ENCODE data around the gene FBXW8.

The FBXW8 gene, protein sequence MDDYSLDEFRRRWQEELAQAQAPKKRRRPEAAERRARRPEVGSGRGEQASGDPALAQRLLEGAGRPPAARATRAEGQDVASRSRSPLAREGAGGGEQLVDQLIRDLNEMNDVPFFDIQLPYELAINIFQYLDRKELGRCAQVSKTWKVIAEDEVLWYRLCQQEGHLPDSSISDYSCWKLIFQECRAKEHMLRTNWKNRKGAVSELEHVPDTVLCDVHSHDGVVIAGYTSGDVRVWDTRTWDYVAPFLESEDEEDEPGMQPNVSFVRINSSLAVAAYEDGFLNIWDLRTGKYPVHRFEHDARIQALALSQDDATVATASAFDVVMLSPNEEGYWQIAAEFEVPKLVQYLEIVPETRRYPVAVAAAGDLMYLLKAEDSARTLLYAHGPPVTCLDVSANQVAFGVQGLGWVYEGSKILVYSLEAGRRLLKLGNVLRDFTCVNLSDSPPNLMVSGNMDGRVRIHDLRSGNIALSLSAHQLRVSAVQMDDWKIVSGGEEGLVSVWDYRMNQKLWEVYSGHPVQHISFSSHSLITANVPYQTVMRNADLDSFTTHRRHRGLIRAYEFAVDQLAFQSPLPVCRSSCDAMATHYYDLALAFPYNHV

DNA sequence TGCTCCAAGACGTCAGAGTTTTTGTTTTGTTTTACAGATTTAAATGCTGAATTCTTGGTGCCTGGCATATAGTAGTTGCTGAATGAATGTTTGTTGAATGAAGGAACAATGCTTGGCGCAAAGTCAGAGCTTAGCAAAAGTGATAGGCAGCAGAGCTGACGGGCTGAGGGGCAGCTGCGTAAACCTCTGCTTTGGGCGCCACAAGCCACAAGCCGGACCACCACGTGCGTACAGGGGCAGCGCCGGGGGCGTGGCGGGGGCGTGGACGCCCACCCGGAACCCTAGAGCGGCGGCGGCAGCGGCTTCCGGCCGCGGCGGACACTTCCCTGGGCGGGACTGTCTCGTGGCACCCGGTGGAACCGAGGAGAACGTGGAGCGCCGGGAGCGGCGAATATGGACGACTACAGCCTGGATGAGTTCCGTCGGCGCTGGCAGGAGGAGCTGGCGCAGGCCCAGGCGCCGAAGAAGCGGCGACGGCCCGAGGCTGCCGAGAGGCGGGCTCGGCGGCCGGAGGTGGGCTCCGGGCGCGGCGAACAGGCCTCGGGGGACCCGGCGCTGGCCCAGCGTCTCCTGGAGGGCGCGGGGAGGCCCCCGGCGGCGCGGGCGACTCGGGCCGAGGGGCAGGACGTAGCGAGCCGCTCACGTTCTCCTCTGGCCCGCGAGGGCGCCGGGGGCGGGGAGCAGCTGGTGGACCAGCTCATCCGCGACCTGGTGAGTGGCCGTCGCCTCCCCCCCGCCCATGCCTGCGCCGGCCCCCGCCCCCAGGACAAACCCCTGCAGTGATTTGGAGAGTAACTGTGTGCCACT is at the start of gene FBXW8:
Gene FBXW8, plus strand, starts transcription at position 306 of the 807 bp plus-strand sequence. Its CDS starts 88 bp downstream, at position 394.
- DNase-seq, result peak; percentile 81

DNA sequence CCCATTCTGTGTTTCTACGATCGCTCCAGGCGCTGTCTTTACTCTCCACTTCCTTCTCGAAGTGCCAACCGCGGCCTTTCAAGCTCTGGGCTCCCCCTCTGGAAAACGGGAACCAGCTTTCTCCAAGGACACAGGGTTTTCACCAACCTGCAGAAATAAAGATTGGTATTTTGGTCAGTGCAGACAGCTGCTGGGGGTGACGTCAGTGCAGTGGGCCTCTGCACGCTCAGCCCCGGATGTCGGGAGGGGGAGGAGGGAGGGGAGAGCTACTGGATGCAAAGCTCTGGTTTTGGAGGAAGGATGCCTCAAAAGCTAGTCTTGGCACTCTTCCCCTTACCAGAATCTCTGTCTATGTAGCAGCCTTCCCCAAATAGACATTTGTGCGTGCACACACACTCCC is 49.4 kb upstream of the FBXW8 start:
- peak; percentile 46 for DNase-seq

DNA sequence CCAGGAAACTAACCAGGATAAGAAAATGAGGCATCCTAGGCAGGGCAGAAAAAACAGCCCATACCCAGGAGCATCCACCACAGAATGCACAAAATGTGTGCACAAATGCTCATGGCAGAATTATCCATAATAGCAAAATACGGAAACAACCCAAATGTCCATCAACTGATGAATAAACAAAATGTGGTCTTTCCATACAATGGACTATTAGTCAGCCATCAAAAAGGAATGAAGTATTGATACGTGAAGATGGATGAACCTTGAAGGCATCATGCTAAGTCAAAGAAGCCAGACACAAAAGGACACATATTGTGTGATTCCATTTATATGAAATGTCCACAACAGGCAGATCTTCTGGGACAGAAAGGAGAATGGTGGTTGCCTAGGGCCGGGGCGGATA is 48.6 kb upstream of the FBXW8 start:
- no peak for DNase-seq

DNA sequence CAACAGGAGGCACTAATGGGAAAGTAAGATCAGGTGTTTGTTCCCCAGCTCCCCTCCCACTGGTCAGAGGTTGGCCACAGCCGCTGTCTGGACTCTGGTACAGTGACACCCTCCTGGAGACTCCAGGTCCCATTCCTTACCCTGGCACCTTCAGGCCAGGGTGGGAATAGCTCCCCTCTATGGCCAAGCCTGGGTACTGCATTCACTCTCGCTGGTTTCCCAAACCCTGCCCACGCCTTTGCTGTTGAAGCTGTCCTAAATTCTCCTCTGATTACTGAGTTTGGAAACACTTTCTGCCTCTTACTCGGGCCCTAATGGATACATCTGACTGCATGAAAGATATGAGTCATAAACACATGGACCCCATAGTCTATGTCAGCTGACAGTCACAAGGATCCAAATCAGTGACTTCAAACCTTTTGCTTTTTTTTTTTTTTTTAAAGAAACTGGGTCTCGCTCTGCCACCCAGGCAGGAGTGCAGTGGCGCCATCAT is 47.4 kb upstream of the FBXW8 start:
- no peak for DNase-seq

DNA sequence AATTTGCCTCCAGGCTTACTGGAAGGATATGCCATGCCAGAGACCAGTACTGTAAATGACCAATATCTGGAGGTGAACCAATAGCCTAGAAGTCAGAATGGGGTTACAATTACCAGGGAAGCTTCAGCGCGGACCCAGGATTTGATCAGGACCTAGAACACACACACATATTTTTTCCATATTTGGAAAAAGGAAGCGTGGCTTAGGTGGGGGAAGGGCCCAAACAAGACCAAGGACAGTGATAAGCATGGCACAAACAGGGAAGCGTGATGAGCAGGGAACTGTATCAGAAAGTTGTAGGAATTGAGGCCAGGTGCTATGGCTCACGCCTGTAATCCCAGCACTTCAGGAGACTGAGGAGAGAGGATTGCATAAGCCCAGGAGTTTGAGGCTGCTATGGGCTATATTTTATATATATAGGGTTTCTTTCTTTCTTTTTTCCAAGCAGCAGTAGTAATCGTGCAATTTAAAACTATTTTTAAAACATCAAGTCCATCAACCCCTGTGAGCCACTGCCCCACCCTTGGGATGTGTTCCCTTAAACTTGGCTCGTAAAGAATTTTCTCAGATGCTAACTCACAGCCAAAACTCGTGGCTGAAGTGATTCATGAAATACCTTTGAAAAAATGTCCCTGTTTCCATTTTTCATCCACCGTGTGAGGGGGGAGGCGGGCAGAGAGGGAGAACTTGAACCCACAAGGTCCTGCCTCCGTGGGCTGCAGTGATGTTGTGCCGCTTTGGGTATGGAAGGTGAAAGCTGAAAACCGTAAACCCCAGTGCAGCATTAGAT is 46.2 kb upstream of the FBXW8 start:
- DNase-seq, result peak; percentile 57

DNA sequence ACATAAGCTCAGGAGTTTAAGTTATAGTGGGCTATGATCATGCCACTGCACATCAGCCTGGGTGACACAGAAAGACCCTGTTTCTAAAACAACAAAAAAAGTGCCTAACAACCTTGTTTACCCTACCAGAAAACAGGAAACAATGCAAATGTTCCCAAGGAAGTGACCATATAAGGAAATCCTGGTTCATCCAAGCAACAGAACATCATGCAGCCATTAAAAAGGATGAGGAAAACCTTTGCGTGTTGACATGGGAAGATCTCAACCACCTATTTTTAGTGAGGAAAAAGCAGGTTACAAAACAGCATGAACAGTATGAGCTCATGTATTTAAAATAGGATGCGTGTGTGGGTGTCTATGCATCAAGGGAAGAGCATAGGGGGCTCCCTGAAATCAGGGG is 43.2 kb upstream of the FBXW8 start:
- no peak for DNase-seq

DNA sequence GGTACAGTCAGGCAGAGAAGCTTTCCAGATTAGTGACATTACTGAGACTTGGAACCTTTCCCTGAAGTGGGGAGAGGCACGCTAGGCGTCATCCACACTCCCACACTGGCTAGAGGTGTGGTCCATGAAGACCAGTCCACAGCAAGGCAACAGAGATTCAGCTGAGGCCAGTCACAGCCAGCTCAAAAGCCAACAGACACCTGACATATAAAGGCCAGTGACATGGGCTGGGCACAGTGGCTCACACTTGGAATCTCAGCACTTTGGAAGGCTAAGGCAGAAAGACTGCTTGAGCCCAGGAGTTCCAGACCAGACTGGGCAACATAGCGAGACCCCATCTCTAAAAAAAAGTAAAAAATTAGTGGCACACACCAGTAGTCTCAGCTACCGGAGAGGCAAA is 40.4 kb upstream of the FBXW8 start:
- DNase-seq, result no peak

DNA sequence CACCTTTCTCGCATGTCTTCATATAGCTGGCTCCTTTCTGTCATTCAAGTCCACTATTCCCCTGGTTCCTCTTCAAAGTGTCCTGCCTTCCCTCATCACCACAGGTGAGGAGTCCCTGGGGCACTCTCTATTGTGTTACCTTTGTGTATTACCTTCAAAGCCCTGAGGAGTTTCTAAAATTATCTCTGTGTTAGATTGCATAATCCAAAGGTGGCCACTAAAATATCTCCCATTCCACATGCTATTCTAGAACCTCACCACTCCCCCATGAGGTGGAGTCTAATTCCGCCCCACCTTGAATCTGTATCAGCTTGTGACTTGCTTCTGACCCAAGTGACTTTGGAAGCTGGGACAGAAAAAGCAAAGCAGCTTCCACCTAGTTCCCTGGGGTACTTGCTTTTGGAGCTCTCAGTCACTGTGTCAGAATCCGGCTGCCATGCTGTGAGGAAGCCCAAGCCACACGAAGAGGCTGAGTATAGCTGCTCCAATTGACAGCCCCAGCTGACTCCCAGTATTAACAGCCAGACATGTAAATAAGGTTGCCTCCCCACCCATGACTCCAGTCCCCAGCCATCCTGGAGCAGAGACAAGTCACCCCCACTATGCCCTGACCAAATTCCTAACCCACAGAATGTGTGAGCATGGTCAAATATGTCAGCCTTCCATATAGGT is 36.3 kb upstream of the FBXW8 start:
- DNase-seq, result peak; percentile 21

DNA sequence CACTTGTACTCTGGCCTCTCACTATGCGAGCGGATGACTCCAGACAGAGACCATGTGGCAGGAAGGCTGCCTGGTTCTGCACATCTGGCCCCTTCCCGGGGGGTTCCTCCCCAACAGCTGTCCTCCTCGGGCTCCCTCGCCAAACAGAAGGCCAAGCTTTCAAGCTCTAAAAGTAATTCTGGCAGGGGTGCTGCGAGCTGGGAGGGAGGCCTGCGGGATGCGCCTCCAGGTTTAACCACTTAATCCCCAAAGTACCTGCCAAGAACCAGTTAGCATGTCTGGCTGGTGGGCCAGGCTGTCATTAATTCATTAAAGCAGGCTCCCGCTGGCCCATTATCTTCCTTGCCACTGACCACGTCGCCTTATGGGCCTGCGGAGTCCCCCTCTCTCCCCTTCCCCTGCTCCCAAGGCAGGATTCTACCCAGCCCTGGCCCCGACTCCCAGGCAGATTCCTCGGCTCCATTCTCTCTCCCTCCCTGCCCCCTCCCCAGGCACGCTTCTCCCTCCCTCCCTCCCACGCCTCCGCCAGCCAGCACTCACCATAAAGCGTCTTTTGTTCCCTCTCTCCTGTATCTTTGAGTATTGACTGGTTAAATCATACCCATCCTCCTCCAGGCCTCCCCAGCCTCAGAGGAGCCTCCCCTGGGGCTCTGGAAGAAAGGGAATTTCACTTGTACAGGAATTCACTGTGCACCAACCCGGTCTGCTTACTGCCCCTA is 34.4 kb upstream of the FBXW8 start:
- no peak for DNase-seq

DNA sequence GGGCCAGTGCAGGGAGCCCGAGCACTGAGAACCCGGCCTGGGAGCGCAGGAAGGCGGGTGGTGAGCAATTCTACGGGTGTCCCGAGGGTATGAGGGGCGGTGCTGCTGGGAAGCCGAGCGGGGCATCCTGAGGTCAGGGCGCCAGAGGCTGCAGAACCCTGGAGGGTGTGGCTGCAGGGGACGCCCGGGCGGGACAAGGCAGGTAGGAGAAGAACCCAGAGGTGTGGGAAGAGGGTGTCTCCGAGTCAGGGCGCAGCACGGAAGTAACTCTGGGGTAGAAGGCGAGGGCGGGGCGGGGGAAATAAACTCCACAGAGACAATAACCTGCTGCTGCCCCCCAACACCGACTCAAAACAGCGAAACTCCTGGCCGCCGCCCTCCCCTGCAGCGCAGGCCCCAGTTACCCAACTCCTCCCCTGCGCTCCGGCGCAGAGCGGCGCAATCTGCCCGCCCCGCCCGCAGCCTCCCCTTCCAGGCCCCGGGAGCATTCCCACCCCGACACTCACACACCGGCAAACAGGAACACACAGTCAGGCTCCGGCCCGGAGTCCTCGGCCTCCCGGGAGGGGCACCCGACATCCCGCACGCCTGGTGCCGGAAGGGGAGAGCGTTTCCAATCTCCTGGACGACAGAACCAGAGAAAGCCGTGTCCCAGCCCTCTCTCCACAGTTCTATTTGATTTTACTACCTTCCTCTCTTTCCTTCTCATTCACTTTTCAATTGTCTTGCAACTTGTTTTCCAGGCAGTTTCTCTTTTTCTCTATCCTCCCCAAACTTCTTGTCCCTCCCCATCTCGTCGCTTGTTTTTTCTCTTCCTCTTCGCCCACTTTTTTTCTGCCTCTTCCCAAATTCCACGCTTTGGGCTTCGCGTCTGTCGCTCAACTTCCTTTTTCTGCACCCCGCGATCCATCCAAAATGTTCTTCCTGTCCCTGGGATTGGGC is 31.9 kb upstream of the FBXW8 start:
- no peak for DNase-seq

DNA sequence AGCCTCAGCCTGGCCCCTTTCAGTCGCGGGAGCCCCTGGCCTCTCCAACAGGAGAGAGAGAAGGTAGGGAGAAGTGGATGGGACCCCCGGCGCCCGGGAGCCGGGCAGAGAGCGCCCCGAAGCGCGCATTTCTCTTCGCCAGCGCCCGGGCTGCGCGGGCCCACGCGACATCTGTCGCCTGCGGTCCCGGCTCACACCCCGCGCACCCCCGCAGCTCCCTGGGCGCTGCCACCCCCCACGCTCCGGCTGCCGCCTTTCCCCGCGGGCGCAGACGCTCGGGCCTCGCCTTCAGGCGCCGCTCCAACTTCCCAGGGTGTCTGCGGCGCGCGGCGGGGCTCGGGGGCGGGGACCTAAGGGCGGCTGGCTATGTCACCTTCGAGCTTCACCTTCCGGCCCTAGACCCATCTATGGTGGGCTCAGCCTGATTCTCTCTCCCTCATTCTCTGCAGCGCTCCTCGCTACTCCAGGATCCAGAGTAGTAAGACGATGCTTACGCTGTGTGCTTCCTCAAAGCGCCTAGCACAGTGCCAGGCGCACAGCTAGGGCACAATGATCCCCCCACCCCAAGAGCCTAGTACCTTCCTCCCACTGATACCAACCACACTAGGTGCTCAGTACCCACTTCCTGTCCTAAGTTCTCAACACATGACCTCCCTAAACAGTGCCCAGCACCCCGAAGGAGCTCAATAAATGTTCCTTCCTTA is 31.1 kb upstream of the FBXW8 start:
- DNase-seq, result peak; percentile 3

DNA sequence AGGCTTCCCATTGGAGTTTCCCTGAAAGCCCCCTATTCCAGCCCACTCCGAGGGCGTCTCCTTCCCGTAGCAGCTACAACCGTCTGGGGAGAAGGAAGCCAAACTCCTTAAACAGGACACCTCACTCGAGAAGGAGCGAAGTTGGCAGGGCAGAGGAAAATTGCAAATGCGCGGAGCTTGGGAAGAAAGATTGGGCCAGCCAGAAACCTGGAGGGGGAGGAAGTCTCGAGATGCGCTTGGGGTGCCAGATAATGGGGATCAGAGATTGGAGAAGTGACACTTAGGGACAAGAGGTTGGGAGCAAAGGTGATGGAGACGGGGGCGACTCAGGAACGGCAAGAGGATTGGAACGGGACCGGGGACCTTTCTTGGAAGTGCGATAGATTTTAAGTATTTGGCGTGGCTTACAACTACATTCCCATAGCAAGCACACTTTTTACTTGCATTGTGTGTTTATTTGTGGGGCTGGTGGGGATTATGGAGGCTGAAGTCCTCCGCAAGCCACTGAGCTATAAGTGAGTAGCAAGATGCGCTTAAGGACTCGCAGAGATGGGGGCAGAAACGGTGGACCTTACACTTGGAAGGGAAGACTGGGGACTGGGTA is 30.4 kb upstream of the FBXW8 start:
- DNase-seq, result no peak

DNA sequence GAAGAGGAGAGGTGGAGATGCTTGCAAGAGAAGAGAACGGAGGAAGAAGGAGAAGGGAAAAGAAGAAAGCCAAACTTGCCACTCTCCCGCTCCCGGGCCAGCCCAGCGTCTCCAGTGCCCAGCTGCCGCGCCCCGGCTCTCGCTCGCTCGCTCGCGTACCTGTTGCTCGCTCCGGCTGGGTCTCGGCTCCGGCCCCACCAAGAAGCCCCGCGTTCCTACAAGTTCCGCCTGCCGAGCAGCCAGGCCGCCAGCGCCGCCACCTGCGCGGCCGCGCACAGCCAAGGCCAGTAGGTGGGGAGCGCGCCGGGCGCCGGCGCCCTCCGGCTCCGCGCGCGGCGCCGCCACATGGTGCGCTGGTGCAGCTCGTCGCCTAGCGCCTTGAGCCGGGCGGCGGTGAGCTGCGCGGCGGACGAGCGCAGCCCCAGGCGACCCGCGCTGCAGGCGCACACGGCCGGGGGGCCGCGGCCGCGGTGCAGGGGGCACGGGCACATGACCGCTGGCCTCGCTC is 29.9 kb upstream of the FBXW8 start:
- peak; percentile 73 for DNase-seq

DNA sequence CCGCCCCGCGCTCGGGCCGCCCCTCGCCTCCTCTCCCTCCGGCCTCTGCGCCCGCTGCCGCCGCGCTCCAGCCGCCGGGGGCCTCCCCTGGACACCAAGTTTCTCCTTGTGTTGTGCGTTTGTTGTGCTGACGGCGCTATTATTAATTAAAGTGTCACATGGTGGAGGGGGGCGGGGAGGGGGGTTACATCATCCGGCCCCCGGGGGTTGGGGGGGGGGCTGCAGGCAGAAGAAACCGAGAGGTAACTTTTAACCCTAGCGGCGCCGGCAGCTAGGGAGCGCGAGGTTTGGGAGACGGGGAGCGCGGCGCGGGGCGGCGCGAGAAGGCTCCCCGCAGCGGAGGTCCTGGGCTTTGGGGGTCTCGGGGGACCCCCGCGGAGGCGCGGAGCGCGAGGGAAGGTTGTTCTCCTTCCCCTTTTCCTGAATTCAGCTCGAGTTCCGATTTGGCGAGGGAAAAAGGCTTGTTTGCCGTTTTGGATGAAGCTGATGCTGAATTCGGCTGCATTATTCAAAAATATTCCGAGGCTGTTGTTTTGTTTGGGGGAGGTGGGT is 29.3 kb upstream of the FBXW8 start, which contains the start of gene HRK:
Gene HRK, minus strand, starts transcription at position 117 of the 552 bp plus-strand sequence. CDS start 134 bp downstream, outside the sequence.
- DNase-seq, result peak; percentile 73

DNA sequence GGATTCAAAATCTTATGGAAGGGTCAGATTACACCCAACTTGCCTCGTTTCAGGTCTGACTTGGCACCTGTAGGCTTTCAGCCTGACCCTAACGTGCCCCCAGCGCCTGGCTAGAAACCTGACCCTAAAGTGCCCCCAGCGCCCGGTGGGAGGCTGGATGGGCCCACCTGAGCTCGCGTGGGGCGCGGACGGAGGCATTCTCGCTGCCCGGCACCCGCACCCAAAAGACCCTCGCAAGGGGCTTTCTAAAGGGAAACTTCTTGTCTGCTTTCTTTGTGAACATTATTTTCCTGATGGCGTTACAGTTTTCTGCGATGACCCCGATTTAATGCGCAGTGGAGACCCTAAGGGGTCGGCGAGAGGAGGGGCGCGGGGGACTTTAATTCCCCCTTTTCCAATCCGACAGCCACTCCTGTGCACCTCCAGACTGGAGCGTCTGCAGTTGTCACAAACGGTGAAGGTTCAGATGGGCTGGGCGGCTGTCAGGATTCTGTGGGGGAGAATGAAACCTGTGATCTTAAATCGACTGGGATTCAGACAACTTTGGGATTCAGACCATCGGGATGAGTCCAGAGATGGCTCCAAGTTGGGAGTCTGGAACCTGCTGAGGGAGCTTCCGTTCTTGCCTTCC is 28.8 kb upstream of the FBXW8 start:
- no peak for DNase-seq

DNA sequence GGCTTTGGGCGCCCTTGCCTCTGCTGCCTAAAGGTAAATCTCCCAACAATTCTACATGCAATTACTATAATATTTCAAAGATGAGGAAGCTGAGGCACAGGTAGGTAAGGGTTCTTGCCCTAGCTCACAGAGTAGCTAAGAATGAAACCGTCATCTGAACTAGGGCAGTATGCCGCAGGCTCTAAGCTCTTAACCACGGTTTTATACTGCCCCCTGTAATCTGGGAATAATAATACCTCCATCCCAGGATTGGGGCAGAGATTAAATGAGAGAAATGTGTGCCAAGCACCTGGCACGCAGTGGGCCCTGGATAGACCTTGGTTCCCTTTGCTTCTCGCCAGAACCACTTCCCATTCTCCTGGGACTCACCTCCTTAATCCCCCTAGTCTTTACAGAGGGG is 28.0 kb upstream of the FBXW8 start:
- DNase-seq, result peak; percentile 34

DNA sequence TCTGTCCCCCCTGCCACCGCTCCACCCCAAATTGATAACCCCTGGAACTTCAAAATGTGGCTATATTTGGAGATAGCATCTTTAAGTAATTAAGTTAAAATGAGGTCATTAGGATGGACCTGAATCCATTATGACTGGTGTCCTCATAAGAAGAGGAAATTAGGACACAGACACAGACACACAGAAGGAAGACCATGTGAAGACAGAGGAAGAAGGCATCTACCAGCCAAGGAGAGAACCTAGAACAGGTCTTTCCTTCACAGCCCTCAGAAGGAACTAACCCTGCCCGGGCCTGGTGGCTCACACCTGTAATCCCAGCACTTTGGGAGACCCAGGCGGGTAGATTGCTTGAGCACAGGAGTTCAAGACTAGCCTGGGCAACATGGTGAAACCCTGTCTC is 25.9 kb upstream of the FBXW8 start:
- DNase-seq, result no peak

DNA sequence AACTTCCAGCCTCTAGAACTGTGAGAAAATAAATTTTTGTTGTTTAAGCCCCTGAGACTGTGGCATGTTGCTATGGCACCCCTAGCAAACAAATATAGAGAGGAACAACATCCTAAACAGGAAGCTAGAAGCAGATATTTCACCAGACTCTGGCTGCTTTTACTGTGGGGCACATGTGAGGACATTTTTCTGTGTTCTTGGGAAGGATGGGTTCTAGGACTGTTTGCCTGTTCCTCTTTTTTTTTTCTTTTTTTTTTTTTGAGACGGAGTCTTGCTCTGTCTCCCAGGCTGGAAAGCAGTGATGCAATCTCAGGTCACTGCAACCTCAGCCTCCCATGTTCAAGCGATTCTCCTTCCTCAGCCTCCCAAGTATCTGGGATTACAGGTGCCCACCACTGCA is 25.3 kb upstream of the FBXW8 start:
- DNase-seq, result no peak

Data from NCI-H146 (cell line).